ENCODE data around the gene WDR45B. TPM values are rescaled to one million over a fixed set of nuclear protein-coding genes. Genes with fewer than 3 reads are reported as not detected.

Gene WDR45B
- total RNA-seq, 1 donor from 2014 or later: 75.6 TPM

DNA sequence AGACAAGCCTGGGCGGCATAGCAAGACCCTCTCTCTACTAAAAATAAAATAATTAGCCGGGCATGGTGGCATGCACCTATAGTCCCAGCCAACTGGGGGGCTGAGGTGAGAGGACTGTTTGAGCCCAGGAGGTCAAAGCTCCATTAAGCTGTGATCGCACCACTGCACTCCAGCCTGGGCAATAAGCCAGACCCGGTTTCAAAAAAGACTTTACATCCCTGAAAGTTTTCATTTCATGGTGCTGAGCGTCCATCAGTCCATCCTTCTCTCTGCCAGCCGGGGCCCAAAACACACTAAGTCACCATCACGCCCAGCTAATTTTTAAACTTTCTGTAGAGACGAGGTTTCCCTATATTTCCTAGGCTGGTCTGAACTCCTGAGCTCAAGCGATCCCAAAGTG, 39.6 kb upstream of the WDR45B start:
- H3K9me3 Mint-ChIP-seq (ENCODE audit: unreplicated experiment): no peaks in the 10 kb centered on the region
- no peak overlapping the region for H3K4me3 Mint-ChIP-seq (ENCODE audit: unreplicated experiment)
- DNase-seq (ENCODE audit: extremely low spot score, unreplicated experiment): no peak
- no peaks in the 10 kb centered on the region for H3K27me3 Mint-ChIP-seq (ENCODE audit: unreplicated experiment)
- no peak overlapping the region for H3K27ac Mint-ChIP-seq (ENCODE audit: unreplicated experiment)
- H3K4me1 Mint-ChIP-seq (ENCODE audit: unreplicated experiment): peaks cover 8% of the 10 kb centered on the region
- H3K36me3 Mint-ChIP-seq (ENCODE audit: unreplicated experiment): no peaks in the 10 kb centered on the region
- no peak for TF ChIP-seq CTCF (IDR thresholded peaks at IDR 0.05)

GRCh38 chr17:82687375-82687861, 39.2 kb upstream of the WDR45B start:
- H3K27ac Mint-ChIP-seq (ENCODE audit: unreplicated experiment): peak overlapping the region; percentile 55
- H3K4me1 Mint-ChIP-seq (ENCODE audit: unreplicated experiment): peaks cover 8% of the 10 kb centered on the region
- DNase-seq (ENCODE audit: extremely low spot score, unreplicated experiment): no peak
- peaks cover 1% of the 10 kb centered on the region for H3K9me3 Mint-ChIP-seq (ENCODE audit: unreplicated experiment)
- no peak overlapping the region for H3K4me3 Mint-ChIP-seq (ENCODE audit: unreplicated experiment)
- H3K27me3 Mint-ChIP-seq (ENCODE audit: unreplicated experiment): no peaks in the 10 kb centered on the region
- no peak for TF ChIP-seq CTCF (IDR thresholded peaks at IDR 0.05)
- no peaks in the 10 kb centered on the region for H3K36me3 Mint-ChIP-seq (ENCODE audit: unreplicated experiment)

DNA sequence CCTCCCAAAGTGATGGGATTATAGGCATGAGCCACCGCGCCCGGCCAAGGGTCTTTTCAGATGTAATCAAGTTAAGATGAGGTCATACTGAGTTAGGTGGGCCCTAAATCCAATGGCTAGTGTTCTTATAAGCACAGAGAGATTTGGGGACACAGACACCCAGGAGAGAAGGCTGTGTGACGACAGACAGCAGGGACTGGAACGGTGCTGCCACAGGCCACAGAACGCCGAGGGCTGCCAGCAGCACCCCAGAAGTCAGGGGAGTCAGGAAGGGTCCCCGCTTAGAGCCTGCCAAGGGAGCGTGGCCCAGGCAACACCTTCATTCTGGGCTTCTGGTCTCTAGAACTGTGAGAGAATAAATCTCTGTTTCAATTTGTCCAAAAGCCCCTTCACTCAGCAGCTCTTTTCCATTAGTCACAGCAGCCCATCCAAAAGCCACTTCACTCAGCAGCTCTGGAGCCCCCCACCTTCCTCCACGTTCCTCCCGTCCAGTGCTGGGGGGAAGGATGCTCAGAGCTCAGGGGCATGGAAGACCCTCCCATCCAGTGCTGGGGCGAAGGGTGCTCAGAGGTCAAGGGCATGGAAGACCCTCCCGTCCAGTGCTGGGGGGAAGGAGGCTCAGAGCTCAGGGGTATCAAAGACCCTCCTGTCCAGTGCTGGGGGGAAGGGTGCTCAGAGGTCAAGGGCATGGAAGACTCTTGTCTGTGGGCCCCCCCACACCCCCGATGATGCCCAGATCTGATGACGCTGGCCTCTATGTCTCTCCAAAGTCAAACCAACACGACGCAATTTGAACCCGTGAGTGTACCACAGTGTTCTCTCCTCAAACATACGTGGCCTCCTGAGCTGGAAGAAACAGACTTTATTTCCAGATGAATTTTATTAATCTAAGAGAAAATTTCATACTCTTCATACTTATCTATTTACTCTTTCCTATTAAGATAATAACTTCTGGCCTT, 38.4 kb upstream of the WDR45B start:
- TF ChIP-seq CTCF (IDR thresholded peaks at IDR 0.05): no peak
- peaks cover 4% of the 10 kb centered on the region for H3K36me3 Mint-ChIP-seq (ENCODE audit: unreplicated experiment)
- DNase-seq (ENCODE audit: extremely low spot score, unreplicated experiment): no peak
- no peaks in the 10 kb centered on the region for H3K27me3 Mint-ChIP-seq (ENCODE audit: unreplicated experiment)
- peak overlapping the region; percentile 55 for H3K27ac Mint-ChIP-seq (ENCODE audit: unreplicated experiment)
- H3K9me3 Mint-ChIP-seq (ENCODE audit: unreplicated experiment): peaks cover 9% of the 10 kb centered on the region
- no peak overlapping the region for H3K4me3 Mint-ChIP-seq (ENCODE audit: unreplicated experiment)
- peaks cover 8% of the 10 kb centered on the region for H3K4me1 Mint-ChIP-seq (ENCODE audit: unreplicated experiment)

DNA sequence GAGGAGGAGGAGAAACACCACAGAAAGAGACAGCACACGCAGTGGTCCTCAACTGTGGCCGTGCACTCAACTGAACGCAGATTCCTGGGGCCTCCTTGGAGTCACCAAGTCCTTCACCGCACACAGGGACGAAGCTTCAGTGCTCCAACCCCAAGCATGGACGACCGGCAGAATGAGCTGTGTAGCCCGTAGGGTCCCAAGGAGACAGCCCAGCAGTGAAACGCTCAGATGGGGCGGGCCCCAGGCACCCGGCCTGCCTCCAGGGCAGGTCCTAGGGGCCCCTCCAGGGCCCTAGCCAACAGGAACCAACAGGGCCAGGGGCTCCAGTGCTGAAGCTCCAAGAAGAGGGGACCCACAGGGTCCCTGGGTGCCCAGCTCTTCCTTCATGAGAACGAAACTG, 37.0 kb upstream of the WDR45B start:
- Mint-ChIP-seq H3K4me1 (ENCODE audit: unreplicated experiment) (peaks cover 8% of the 10 kb centered on the region), H3K4me3 (ENCODE audit: unreplicated experiment) (no peak overlapping the region), H3K9me3 (ENCODE audit: unreplicated experiment) (peaks cover 9% of the 10 kb centered on the region), H3K36me3 (ENCODE audit: unreplicated experiment) (peaks cover 7% of the 10 kb centered on the region), H3K27me3 (ENCODE audit: unreplicated experiment) (no peaks in the 10 kb centered on the region), H3K27ac (ENCODE audit: unreplicated experiment) (no peak overlapping the region)
- DNase-seq (ENCODE audit: extremely low spot score, unreplicated experiment): no peak
- TF ChIP-seq CTCF (IDR thresholded peaks at IDR 0.05): no peak

DNA sequence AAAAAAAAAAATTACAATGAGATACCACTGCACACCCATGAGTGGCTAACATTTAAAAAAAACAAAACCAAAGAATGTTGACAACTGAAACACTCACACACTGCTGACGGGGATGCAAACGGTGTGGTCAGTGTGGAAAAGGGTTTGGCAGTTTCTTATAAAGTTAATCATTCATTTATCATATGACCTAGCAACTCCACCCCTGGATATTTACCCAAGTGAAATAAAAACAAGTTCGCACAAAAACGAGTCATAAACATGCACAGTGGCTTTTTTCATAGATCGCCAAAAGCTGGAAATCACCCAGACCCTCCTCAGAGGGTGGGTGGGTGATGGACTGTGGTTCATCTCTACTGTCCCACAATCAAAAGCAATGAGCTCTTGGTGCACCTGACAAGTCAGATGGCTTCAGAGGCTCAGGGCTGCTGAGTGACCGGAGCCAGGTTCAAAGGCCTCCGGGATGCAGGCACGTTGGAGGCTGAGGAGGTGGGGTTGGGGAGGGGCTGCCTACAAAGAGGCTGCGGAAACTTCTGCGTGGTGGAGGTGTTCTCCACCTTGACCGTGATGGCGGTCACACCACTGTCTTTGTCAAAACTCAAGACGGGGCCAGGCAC, 36.1 kb upstream of the WDR45B start:
- Mint-ChIP-seq H3K4me1 (ENCODE audit: unreplicated experiment) (peaks cover 8% of the 10 kb centered on the region), H3K9me3 (ENCODE audit: unreplicated experiment) (peaks cover 9% of the 10 kb centered on the region), H3K36me3 (ENCODE audit: unreplicated experiment) (peaks cover 7% of the 10 kb centered on the region), H3K27me3 (ENCODE audit: unreplicated experiment) (no peaks in the 10 kb centered on the region), H3K4me3 (ENCODE audit: unreplicated experiment) (no peak overlapping the region), H3K27ac (ENCODE audit: unreplicated experiment) (no peak overlapping the region)
- TF ChIP-seq CTCF (IDR thresholded peaks at IDR 0.05): no peak
- DNase-seq (ENCODE audit: extremely low spot score, unreplicated experiment): no peak

Data from osteocyte (in vitro differentiated cells).